ENCODE data around the gene EIF2B1. TPM values are rescaled to one million over a fixed set of nuclear protein-coding genes. Genes with fewer than 3 reads are reported as not detected.

Gene EIF2B1
- total RNA-seq, 1 experiment from 2014 or later = 59.8 TPM

DNA sequence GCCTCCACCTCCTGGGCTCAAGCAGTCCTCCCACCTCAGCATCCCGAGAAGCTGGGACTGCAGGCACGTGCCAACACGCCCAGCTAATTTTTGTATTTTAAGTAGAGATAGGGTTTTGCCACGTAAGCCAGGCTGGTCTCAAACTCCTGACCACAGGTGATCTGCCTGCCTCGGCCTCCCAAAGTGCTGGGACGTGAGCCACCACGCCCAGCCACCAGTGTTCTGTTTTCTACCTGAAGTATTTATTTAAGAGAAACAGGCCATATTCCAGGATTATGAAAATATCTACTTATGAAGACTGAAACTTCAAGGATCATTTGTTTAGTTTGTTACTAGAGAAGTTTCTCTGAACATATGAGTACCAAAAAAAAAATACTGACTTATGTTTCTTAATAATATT, 10.4 kb upstream of the EIF2B1 start:
- Histone ChIP-seq H3K27me3 (ENCODE audit: insufficient read depth, low read length) (no peaks in the 10 kb centered on the region), H3K56ac (ENCODE audit: insufficient read length, low read depth, low read length) (no peak overlapping the region), H3K23ac (ENCODE audit: insufficient read length, low read depth, low read length) (no peak overlapping the region), H3K23me2 (ENCODE audit: insufficient read length, low read depth, low read length, poor library complexity, severe bottlenecking) (no peaks in the 10 kb centered on the region), H3K18ac (ENCODE audit: insufficient read length, low read depth, low read length) (no peak overlapping the region), H3K14ac (ENCODE audit: insufficient read depth, low read length) (no peak overlapping the region), H3K4me1 (ENCODE audit: insufficient read depth, low read length) (no peaks in the 10 kb centered on the region), H3K9me3 (ENCODE audit: control insufficient read depth, low read depth, low read length) (no peaks in the 10 kb centered on the region), H2AK5ac (ENCODE audit: insufficient read length, low read length) (no peak overlapping the region), H3K79me1 (ENCODE audit: insufficient read depth, low read depth, low read length, poor library complexity, severe bottlenecking) (no peaks in the 10 kb centered on the region), H2BK15ac (ENCODE audit: low read depth, low read length) (no peak overlapping the region), H4K8ac (replicated peaks; ENCODE audit: insufficient read length, low read depth, low read length) (no peak overlapping the region), H2BK12ac (ENCODE audit: insufficient read length, low read depth, low read length) (no peak overlapping the region), H2AFZ (ENCODE audit: low read length) (no peak overlapping the region), H3K4ac (ENCODE audit: low read depth, low read length) (no peak overlapping the region), H3K4me2 (ENCODE audit: insufficient read depth, insufficient read length, low read length) (no peak overlapping the region), H2BK120ac (ENCODE audit: low read depth, low read length, poor library complexity, severe bottlenecking) (no peak overlapping the region), H3K9ac (ENCODE audit: extremely low read depth, insufficient read length, low read length) (no peak overlapping the region), H2BK5ac (ENCODE audit: insufficient read length, low read length) (no peak overlapping the region), H4K91ac (ENCODE audit: insufficient read length, low read depth, low read length) (no peak overlapping the region), H3K79me2 (ENCODE audit: insufficient read depth, low read length) (no peaks in the 10 kb centered on the region), H4K5ac (ENCODE audit: insufficient read length, low read depth, low read length) (no peak overlapping the region), H2BK20ac (ENCODE audit: low read depth, low read length, poor library complexity, severe bottlenecking) (no peak overlapping the region), H3T11ph (ENCODE audit: low read length) (no peak overlapping the region), H3K27ac (ENCODE audit: insufficient read length, low read depth, low read length) (no peak overlapping the region), H4K20me1 (ENCODE audit: control insufficient read depth, insufficient read depth, insufficient read length) (no peaks in the 10 kb centered on the region)
- Mint-ChIP-seq H3K27me3 (ENCODE audit: low read depth) (no peaks in the 10 kb centered on the region), H3K4me3 (no peak overlapping the region), H3K9me3 (no peaks in the 10 kb centered on the region), H3K4me1 (no peaks in the 10 kb centered on the region), H3K27ac (no peak overlapping the region), H3K36me3 (ENCODE audit: insufficient read depth in 1 of 3, low read depth in 3 of 3) (peaks cover 8 to 42% (median 42%) of the 10 kb centered on the region in 3 experiments; a peak in 5 of 7 replicates)
- TF ChIP-seq, protein P1, sequence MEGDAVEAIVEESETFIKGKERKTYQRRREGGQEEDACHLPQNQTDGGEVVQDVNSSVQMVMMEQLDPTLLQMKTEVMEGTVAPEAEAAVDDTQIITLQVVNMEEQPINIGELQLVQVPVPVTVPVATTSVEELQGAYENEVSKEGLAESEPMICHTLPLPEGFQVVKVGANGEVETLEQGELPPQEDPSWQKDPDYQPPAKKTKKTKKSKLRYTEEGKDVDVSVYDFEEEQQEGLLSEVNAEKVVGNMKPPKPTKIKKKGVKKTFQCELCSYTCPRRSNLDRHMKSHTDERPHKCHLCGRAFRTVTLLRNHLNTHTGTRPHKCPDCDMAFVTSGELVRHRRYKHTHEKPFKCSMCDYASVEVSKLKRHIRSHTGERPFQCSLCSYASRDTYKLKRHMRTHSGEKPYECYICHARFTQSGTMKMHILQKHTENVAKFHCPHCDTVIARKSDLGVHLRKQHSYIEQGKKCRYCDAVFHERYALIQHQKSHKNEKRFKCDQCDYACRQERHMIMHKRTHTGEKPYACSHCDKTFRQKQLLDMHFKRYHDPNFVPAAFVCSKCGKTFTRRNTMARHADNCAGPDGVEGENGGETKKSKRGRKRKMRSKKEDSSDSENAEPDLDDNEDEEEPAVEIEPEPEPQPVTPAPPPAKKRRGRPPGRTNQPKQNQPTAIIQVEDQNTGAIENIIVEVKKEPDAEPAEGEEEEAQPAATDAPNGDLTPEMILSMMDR (conservative IDR thresholded peaks at IDR 0.05) = no peak
- WGBS (ENCODE audit: extremely low coverage, insufficient read length, low lambda C conversion rate) = no CpG with 5 or more reads among the region's 7 CpGs
- DNase-seq = no peak
